GM18909 (cell line): ENCODE measurements around the gene ZNF169.
"Not testable (repeated sequence)": the region's sequence is repeated elsewhere in the genome, so short reads cannot be mapped to it uniquely, and the experiment has no call there.

Experiments
- ATAC-seq: cut with Tn5 transposase; IDR thresholded peaks from one replicate; pipeline ENCODE4 v1.9.1; 2021; ENCODE audit warnings: mild to moderate bottlenecking; ENCODE audit not compliant: unreplicated experiment, poor library complexity

The ZNF169 gene

GRCh38 chr9:94281101-94281500 lies 22.0 kb downstream of the ZNF169 start:
- no peak for ATAC-seq

GRCh38 chr9:94286116-94286515 lies 27.0 kb downstream of the ZNF169 start:
- no peak for ATAC-seq

DNA sequence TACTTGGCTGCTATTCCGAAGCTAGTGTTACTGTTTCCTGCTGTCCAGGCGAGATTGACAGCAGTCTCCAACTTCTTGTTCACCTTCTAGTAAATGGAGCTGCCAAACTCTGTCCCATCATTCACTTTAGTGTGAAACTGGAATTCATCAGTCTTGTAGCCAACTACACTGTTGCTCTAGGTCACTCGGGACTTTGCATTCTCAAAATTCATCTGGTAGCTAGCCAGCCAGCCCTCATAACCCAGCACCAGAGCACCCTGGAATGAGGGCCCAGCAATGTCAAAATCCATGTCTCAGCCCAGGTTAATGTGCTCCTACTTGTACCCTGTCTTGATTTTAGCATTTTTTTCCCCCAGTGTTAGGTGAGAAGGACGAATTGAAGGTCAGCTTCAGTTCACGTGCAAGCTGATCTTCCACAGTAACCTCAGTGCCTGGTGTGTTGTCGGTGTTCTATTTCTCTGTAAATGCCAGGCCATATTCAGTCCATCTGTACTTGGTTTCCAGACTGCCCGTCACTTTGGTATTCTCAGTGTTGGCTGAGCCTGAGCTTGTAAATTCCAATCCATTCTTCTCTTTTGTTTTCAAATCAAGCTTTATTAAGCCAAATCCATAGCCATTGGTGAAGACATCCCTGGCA lies 28.9 kb downstream of the ZNF169 start:
- ATAC-seq: no peak

- ATAC-seq: no peak
Observed at GRCh38 chr9:94289691-94290090, 30.6 kb downstream of the ZNF169 start.

GRCh38 chr9:94298949-94299599 lies 40.0 kb downstream of the ZNF169 start:
- no peak for ATAC-seq

DNA sequence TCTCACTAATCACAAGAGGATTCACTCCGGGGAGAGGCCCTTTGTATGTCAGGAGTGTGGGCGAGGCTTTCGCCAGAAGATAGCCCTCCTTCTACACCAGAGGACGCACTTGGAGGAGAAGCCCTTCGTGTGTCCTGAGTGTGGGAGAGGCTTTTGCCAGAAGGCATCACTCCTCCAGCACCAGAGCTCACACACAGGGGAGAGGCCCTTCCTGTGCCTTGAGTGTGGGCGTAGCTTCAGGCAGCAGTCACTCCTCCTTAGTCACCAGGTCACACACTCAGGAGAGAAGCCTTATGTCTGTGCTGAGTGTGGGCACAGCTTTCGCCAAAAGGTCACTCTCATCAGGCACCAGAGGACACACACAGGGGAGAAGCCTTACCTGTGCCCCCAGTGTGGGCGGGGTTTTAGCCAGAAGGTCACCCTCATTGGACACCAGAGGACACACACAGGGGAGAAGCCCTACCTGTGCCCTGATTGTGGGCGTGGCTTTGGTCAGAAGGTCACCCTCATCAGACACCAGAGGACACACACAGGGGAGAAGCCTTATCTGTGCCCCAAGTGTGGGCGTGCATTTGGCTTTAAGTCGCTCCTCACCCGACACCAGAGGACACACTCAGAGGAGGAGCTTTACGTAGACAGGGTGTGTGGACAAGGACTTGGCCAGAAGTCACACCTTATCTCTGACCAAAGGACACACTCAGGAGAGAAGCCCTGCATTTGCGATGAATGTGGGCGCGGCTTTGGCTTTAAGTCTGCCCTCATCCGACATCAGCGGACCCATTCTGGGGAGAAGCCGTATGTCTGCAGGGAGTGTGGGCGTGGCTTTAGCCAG lies 41.6 kb downstream of the ZNF169 start:
- ATAC-seq: no peak

- ATAC-seq: no peak
Observed at GRCh38 chr9:94301583-94301982, 42.5 kb downstream of the ZNF169 start.

- no peak for ATAC-seq
Observed at GRCh38 chr9:94302426-94302825, 43.3 kb downstream of the ZNF169 start.

GRCh38 chr9:94303321-94303720 lies 44.2 kb downstream of the ZNF169 start:
- no peak for ATAC-seq

DNA sequence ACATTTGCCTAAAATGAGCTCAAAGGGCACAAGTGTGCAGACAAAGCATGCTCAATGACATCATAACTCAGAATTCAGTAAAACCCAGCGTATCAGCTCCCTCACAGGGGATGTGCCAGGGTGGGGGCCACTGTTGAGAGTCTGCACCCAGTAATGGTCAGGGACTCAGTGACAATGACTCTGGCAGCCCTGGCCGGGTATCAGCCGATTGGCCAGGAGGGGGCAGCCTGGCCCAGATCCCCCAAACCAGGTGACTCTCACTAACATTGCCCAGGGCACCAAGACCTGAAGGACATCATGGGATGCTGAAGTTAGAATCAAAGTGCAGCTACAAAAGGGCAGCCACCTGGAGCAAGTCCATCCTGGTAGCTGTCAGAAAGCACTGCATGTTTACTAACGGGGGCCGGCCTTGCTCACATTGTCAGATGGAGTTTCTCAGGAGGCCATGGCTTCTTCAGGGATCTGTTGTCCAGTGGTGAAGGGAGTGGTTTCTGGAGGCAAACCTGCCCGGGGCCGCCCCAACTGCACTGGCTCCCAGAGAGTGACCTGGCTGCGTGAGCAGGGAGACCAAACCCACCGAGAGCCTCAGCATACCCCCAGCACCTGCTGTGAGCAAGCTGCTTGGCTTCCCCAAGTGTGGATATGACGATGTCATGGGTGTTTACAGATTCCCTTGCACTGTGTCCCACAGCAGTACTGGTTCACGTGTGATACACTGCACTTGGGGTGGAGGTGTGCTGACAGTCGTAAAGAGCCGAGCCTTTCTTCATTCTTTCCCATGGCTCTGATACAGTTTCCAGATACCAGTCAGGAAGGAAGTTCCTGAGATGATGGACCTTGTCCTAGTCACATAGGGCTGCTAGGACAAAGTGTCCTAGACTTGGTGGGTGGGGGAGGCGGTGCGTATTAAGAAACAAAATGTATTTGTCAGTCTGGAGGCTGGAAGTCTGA lies 56.2 kb downstream of the ZNF169 start:
- ATAC-seq: not testable (repeated sequence)

- ATAC-seq: peak; percentile 61
Observed at GRCh38 chr9:94316236-94316635, 57.1 kb downstream of the ZNF169 start.

DNA sequence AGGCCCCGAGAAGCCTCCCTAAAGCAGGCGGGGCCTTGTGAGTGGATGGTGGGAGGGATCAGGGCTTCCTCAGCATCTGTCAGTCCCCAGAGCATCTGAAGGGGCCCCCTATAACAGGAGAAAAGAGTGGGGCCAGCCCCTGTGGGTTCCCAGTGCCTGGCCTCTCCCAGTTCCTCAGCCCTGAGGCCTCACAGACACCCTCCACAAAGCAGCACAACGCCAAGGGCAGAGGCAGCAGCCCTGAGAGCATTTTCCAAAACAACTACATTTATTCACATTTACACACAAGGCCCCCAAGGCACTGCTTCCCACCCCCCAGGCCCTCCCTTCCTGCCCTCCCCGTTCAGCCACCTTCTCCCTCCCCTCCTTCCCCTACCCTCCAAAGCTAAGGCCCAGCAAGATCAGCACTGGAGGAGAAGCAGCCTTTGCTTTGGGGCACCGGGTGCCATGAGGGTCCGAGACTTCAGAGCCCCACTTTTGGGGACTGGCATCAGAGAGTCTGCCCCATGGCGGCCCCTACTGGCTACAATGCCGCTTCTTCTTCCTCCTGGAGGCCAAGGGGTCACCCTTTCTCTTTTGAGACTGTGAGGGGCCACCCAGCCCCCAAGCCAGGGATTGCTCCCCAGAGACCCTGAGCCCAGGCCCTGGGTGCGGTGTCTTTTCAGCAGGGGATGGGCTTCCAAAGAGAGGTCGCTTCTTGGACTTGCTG lies 59.0 kb downstream of the ZNF169 start:
- ATAC-seq: not testable (repeated sequence)

DNA sequence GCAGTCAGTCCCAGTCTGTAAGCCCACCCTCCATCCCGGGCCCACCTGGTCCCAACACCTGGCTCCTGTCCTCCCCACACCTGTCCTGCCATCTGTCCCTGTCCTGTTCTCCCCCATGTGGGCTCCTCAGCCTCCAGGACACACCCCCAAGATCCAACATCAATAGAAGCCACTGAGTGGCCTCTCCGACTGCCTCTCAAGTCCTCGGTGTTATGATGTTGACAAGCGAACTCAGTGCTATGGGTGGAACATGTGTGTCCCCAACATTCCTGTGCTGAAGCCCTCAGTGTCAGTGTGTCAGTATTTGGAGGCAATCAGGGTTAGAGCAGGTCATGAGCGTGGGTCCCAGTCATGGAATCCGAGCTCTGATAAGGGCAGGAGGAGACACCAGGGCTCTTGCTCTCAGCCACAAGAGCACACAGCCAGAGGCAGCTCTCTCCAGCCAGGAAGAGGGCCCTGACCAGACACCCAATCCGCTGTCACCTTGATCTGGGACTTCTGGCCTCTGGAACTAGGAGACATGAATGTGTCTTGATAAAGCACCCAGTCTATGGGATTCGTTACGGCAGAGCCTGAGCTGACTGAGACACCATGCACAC lies 63.3 kb downstream of the ZNF169 start:
- ATAC-seq: not testable (repeated sequence)

DNA sequence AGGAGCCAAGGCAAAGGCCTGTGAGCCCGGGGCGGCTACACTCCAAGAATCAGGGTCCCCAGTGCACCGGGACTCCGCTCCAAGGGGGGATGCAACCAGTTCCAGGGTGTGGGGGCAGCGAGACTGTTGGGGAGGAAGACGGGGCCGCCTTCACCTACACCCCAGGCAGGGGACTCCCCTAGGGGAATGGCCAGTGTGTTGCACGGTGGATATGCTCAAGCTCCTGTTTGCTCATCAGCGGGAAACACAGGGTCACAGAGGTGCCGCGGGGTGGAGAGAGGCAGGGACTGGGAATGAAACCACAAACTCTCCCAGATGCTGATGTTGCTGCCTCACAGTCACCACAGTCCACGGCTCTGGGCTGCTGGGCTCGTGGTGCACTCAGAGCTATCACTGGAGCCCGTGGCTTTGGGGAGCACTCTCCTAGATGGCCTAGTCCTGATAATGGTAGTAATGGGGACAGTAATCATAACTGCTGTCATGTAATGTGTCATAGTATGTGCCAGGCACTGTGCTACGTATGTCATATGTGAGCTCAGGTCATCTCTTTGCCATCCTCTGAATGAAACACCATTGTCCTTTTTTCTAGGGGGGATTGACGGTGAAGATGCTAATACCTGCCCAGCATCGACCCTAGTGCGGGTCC lies 64.2 kb downstream of the ZNF169 start:
- ATAC-seq: not testable (repeated sequence)

DNA sequence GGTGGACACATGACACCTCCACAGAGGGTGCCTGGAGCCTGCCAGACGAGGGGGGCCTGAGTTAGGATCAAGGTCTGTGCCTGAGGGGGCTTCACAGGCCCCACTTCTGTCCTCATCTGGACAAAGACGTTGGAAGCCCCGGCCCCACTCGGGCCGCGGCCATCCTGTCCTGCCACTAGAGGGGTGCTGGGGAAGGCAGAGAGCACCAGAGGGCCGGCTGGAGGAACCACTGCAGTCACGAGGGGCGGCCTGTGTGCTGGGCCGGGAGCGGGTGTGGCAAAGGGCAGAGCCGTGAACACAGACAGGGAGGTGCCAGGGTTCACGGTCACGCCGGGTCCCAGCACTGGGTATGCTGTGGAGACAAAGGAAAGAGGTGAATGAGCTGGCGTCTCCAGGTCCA lies 66.5 kb downstream of the ZNF169 start:
- not testable (repeated sequence) for ATAC-seq

GRCh38 chr9:94328544-94328943 lies 69.4 kb downstream of the ZNF169 start, which contains the start of gene NUTM2F:
Gene NUTM2F (minus strand): TSS chr9:94328644. CDS start chr9:94328623, 21 bp downstream.
- ATAC-seq: not testable (repeated sequence)

- ATAC-seq: not testable (repeated sequence)
Observed at GRCh38 chr9:94336445-94336844, 77.3 kb downstream of the ZNF169 start.

GRCh38 chr9:94338723-94339122 lies 79.6 kb downstream of the ZNF169 start:
- not testable (repeated sequence) for ATAC-seq
